Activated CD4-positive, alpha-beta T cell treated with anti-CD3 and anti-CD28 coated beads, Interleukin-2, amount 50 U/mL, for 4 hours (primary cell): ENCODE data around the gene C9orf85.

ENCODE experiments used
- DNase-seq, 2 experiments: peaks; one replicate each; pipeline ENCODE4 v3.0.0-alpha.2; 2020

C9orf85 gene

DNA sequence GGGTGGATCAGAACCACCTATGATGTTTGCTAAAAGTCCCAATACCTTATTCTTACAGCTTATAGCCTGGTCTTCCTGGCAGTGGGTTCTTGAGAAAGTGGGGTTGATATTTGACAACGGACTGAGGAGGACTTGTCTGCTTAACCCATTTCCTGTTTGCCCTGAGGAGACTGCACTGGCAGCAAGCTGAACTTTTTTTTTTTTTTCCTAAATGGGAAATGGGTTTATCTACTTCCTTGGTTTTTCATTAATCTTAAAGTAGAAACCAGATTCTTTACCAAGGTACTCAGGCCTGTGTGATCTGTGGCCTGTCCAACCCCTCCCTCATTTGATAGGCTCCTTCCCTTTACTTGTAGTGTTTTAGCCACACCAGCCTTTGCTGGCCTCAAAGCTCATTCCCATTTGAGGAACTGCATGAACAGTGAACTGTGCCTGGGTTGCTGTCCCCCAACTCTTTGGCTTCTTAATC, 101.9 kb downstream of the C9orf85 start:
- no peak for DNase-seq

GRCh38 chr9:72022841-72023240, 111.4 kb downstream of the C9orf85 start:
- no peak for DNase-seq
